ACC112 (cell line): ENCODE results near the gene SDK2.

ENCODE experiments used
- H2AFZ ChIP-seq: fragments of 200-600 bp; sonication (generic); one replicate; pipeline ENCODE4 v1.6.0; 2017; ENCODE audit warnings: antibody characterized with exemption, low read length; ENCODE audit not compliant: unreplicated experiment
- H3K27ac ChIP-seq: fragments of 200-600 bp; sonication (generic); 2 replicates; pipeline ENCODE4 v1.5.1; 2014; ENCODE audit warnings: low read depth, mild to moderate bottlenecking, antibody characterized with exemption, low read length, moderate library complexity
- H3K27me3 ChIP-seq: fragments of 200-600 bp; sonication (generic); 2 replicates; pipeline ENCODE4 v1.6.1; 2014; ENCODE audit warnings: mild to moderate bottlenecking, antibody characterized with exemption, low read length, moderate library complexity, mixed read lengths; ENCODE audit not compliant: insufficient read depth
- H3K36me3 ChIP-seq: fragments of 200-600 bp; sonication (generic); 2 replicates; pipeline ENCODE4 v1.6.1; 2016; ENCODE audit warnings: mild to moderate bottlenecking, antibody characterized with exemption, low read length, moderate library complexity, mixed read lengths; ENCODE audit not compliant: insufficient read depth
- H3K4me1 ChIP-seq: fragments of 200-600 bp; sonication (generic); one replicate; pipeline ENCODE4 v1.6.1; 2016; ENCODE audit warnings: low read length, mixed read lengths; ENCODE audit not compliant: insufficient read depth, unreplicated experiment, control insufficient read depth
- H3K4me3 ChIP-seq: fragments of 200-600 bp; sonication (generic); 2 replicates; pipeline ENCODE4 v1.5.1; 2014; ENCODE audit warnings: mild to moderate bottlenecking, low read depth, low read length
- H3K79me2 ChIP-seq: fragments of 200-600 bp; sonication (generic); one replicate; pipeline ENCODE4 v1.6.0; 2016; ENCODE audit warnings: low read length; ENCODE audit not compliant: control insufficient read depth, unreplicated experiment, insufficient read depth

The SDK2 gene

DNA sequence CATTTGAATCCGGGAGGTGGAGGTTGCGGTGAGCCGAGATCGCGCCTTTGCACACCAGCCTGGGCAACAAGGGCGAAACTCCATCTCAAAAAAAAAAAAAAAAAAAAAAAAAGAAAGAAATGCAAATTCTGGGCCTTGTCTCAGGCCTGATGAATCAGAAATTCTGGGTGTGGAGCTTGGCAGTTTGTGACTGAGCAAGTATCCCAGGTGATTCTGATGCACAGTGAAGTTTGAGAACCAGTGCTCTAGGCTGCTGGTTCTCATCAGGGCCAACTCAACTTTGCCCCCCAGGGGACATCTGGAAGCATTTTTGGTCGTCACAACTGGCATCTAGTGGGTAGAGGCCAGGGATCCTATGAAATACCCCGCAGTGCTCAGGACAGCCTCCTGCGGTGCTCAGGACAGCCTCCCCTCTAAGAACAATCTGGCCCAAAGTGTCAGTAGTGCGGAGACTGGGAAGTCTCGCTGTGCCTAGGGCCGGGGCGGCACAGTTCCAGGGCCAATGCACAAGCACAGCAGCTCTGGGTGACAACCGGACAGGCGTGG, 55.9 kb downstream of the SDK2 start:
- H3K36me3 ChIP-seq = no peaks in the 10 kb centered on the region
- no peak overlapping the region for H3K4me3 ChIP-seq
- H3K27ac ChIP-seq = no peak overlapping the region
- no peaks in the 10 kb centered on the region for H3K4me1 ChIP-seq
- H3K27me3 ChIP-seq = no peaks in the 10 kb centered on the region
- H2AFZ ChIP-seq = no peak overlapping the region
- no peaks in the 10 kb centered on the region for H3K79me2 ChIP-seq

DNA sequence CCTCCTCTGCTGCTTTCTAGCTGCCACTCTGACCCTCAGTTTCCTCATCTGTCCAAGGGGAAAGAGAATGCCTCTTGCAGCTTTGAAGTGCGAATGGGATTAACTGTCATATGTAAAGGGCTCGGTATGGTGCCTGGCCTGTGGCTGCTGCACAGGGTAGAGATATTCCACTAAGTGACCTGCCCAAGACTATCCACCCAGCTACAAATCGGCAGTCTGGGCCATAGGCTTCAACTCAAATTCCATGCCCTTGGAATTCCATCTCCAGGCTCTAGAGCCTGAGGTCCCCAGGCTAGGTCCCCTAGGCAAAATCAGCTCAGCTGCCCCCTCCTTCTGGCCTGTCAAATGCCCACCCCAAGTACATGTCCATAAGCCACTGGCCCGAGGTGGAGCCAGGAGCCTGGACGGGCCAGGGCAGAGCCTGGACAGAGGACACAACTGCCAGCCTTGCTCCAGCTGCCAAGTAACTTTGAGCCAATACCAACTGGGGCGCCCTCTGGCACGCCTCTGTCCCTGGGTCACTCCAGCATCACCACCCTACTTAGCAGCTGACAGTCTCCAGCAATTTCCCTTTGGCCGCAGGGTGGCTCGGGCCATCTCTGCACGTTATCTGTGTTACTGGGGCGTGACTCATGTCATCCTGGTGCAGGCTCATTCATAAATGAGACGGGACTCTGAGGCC, 57.2 kb downstream of the SDK2 start:
- no peak overlapping the region for H3K27ac ChIP-seq
- H2AFZ ChIP-seq = no peak overlapping the region
- no peaks in the 10 kb centered on the region for H3K79me2 ChIP-seq
- no peaks in the 10 kb centered on the region for H3K36me3 ChIP-seq
- H3K27me3 ChIP-seq = no peaks in the 10 kb centered on the region
- H3K4me1 ChIP-seq = no peaks in the 10 kb centered on the region
- no peak overlapping the region for H3K4me3 ChIP-seq

DNA sequence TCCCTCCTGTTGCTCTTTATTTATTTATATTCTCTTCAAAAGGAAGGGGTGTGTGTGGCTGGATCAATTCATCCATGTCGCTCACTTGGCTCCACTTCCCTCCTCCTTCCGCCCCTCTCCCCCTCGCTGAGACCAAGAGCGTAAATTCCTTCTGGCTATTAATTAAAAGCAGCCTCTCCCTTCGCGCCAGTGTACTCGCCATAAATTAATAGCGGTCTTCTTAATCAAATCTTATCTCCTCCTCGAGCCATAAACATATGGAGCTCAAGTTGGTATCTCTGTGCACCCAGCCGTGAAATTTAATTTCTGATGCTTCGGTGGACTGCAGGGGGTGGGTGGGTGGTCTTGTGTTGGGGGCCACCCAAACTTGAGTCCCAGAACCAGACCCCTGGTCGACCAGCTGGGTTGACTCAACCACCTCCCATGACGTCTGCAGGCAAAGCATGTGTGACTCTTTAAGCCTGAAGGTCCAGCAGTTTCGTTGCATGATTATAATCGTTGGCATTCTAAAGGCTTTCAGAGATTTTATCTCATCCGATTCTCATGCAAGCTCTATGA, 57.9 kb downstream of the SDK2 start:
- Histone ChIP-seq H3K27me3 (no peaks in the 10 kb centered on the region), H3K79me2 (no peaks in the 10 kb centered on the region), H3K4me1 (no peaks in the 10 kb centered on the region)

DNA sequence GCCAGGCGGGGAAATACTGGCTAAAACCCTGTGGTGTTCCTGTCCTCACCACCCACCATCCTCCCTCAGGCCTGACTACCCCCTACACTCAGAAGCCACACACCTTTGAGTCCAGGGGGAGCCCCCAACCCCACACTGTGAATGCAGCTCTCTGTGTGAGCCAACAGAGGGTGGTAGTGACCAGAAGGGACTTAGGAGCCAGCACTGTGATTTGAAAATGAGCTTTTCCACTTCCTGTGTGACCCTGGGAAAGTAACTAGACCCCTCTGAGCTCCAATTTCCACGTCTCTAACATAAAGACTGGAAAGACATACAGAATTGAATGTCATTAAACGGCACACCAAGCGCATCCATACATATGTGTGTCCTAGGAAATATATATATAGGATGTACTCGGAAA, 58.7 kb downstream of the SDK2 start:
- Histone ChIP-seq H3K4me1 (no peaks in the 10 kb centered on the region), H2AFZ (no peak overlapping the region), H3K36me3 (no peaks in the 10 kb centered on the region), H3K79me2 (no peaks in the 10 kb centered on the region), H3K4me3 (no peak overlapping the region), H3K27ac (no peak overlapping the region), H3K27me3 (no peaks in the 10 kb centered on the region)

More for the DNA sequence above, 57.9 kb downstream of the SDK2 start:
- no peaks in the 10 kb centered on the region for H3K36me3 ChIP-seq
- no peak overlapping the region for H3K4me3 ChIP-seq
- no peak overlapping the region for H3K27ac ChIP-seq
- H2AFZ ChIP-seq = no peak overlapping the region

DNA sequence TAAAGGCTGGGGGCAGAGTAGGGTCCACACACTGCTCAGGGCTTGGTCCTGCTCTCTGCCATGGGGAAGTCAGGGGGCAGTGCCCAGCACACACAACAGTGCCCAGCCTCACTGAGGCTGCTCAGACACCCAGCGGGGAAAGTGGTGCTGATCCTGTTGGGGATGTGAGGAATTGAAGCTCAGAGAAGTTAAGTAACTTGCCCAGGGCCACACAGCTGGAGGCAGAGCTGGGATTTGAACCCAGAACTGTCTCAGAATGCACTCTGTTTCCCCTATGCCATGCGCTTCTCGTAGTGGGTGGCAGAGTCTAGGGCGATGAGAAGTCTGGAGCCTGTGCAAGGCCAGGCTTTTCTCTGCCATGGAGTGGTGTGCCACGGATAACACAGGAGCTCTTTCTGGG, 59.3 kb downstream of the SDK2 start:
- Histone ChIP-seq H3K4me1 (no peaks in the 10 kb centered on the region), H2AFZ (no peak overlapping the region), H3K79me2 (no peaks in the 10 kb centered on the region), H3K27me3 (no peaks in the 10 kb centered on the region), H3K4me3 (no peak overlapping the region), H3K36me3 (no peaks in the 10 kb centered on the region), H3K27ac (no peak overlapping the region)

DNA sequence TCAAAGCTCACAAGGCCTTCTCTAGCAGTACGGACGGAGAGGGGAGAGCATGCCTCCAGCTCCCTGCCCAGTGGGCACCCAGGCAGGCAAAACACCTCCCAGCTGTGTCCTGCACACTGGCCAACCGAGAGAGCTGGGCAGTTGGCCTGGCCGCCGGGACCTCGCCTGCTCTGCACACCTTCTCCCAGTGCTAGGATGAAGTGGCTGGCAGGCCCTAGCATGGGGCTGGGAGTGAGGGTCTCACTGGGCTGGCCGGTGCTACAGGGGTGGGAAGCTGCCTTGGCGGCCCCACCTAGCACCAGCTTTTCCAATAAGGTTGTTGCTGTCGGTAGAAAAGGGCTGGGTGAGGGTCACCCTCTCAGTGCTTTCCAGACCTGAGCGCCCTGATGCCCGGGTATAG, 60.2 kb downstream of the SDK2 start:
- Histone ChIP-seq H3K36me3 (no peaks in the 10 kb centered on the region), H3K27me3 (no peaks in the 10 kb centered on the region), H3K27ac (no peak overlapping the region), H3K4me1 (no peaks in the 10 kb centered on the region), H3K79me2 (no peaks in the 10 kb centered on the region), H3K4me3 (no peak overlapping the region), H2AFZ (no peak overlapping the region)

DNA sequence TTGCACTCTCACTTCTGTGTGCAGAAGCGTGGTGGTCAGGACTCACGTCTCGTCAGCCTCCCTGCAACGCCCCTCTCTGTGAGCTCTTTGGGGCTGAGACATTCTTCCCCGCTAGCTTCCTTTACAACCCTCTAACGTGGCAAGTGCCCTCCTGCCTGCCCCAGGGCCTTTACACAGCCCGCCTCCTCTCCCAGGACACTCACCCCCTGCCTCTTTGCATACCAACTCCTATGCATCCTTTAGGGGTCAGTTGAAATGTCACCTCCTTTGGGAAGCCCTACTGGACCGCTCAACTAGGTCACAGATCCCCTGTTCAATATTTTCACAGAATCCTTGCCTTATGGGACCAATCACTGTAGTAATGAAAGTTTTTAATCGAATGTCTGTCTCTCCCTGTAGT, 61.4 kb downstream of the SDK2 start:
- H2AFZ ChIP-seq = no peak overlapping the region
- no peaks in the 10 kb centered on the region for H3K36me3 ChIP-seq
- no peak overlapping the region for H3K4me3 ChIP-seq
- no peaks in the 10 kb centered on the region for H3K27me3 ChIP-seq
- no peak overlapping the region for H3K27ac ChIP-seq
- H3K79me2 ChIP-seq = no peaks in the 10 kb centered on the region
- no peaks in the 10 kb centered on the region for H3K4me1 ChIP-seq

DNA sequence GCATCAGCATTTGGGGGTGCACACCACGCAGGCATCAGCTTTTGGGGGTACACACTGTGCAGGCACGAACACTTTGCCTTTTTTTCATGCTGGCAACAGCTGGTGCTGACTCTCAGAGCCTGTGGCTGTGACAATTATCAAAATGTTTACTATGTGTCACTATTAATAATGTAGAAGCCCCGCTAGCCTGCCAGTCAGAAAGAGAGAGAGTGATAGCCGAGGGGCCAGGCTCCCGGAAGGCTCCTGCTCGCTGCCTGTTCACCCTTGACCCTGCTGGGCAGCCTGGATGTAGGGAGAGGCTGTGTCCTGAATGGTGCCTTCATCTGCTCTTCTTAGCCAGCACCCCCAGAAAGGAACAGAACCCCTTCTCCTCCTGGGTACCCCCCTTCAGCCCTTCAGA, 61.9 kb downstream of the SDK2 start:
- H3K27ac ChIP-seq = no peak overlapping the region
- H3K4me3 ChIP-seq = no peak overlapping the region
- no peaks in the 10 kb centered on the region for H3K79me2 ChIP-seq
- no peak overlapping the region for H2AFZ ChIP-seq
- H3K27me3 ChIP-seq = no peaks in the 10 kb centered on the region
- no peaks in the 10 kb centered on the region for H3K4me1 ChIP-seq
- no peaks in the 10 kb centered on the region for H3K36me3 ChIP-seq

DNA sequence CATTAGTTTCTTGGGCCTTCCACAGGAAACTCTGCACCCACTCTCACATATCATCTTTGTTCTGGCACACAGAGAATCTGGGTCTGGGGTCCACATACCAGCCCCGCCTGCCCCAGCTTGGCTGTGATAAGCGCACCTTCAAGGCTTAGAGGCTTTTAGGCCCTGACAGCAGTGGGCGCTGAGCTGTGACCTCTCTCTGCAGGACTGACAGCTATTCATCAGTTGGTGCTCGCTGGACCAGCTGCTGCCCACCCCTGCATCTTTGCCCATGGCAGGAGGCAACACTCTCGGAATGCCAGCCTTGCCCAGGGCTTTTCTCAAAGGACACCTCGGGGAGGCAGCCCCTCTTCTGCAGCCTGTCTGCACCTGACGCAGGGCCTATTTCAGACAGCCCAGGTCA, 62.9 kb downstream of the SDK2 start:
- Histone ChIP-seq H3K4me3 (no peak overlapping the region), H3K4me1 (no peaks in the 10 kb centered on the region), H3K27me3 (no peaks in the 10 kb centered on the region), H3K27ac (no peak overlapping the region), H3K79me2 (no peaks in the 10 kb centered on the region), H3K36me3 (no peaks in the 10 kb centered on the region), H2AFZ (no peak overlapping the region)

DNA sequence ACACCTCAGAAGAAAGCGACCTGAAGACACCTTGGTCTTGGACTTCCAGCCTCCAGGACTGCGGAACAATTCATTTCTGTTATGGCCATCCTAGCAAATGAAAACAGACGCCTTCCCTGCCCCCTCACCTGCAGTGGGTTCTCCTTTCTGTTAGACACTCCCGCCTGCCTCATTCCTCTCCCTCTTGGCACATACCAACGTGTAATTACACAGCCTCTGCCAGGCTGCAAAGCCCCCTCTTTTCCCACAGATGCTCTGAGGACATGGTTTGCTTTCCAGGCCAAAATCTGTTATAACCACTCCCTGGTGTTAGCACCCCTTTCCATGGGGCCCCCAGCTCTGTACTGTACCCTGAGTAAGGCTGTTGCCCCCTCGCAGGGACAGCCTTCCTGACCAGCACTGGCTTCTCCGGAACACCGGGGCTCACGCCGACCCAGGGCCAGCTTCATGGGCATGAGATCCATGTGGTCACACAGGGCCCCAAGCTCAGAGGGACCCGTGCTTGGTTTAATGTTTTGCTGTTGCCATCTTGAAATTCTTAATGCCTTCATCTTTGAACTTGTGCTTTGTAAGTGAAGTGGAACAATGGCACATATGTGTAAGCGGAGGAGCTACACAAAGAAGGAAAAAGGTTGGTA, 64.1 kb downstream of the SDK2 start:
- Histone ChIP-seq H3K27me3 (no peaks in the 10 kb centered on the region), H3K27ac (no peak overlapping the region), H3K4me3 (no peak overlapping the region), H3K79me2 (no peaks in the 10 kb centered on the region), H3K4me1 (no peaks in the 10 kb centered on the region), H2AFZ (no peak overlapping the region), H3K36me3 (no peaks in the 10 kb centered on the region)

DNA sequence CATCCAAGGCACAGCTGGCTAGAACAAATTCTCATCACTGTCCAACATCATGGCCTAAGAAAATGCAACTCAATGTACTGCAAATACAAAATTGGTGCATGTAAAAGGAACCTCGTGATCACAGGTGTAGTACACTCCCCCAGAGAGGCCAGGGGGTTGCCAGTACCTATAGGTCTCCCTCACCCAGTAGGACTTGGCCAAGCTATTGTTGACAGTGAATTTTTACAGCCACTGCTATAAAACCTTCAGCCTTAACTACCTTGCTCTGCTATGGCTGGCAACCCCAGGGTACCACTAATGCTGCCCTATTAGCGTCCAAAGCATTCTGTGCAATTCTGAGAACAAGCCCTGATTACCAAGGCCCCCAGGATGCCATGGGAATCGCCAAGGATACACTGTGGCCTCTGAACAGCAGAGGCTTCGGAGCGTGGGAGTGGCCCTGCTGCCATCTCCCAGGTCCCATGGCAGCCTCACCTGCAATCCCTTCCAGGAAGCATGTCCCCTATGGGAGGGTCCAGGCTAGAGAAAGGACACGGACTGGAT, 67.6 kb downstream of the SDK2 start:
- no peak overlapping the region for H3K27ac ChIP-seq
- H3K79me2 ChIP-seq = no peaks in the 10 kb centered on the region
- no peaks in the 10 kb centered on the region for H3K27me3 ChIP-seq
- no peak overlapping the region for H3K4me3 ChIP-seq
- H3K36me3 ChIP-seq = no peaks in the 10 kb centered on the region
- H2AFZ ChIP-seq = no peak overlapping the region
- H3K4me1 ChIP-seq = no peaks in the 10 kb centered on the region
